Measurements from ENCODE around the gene CD248.
"Not testable (repeated sequence)": the region's sequence is repeated elsewhere in the genome, so short reads cannot be mapped to it uniquely, and the experiment has no call there.

CD248 gene

DNA sequence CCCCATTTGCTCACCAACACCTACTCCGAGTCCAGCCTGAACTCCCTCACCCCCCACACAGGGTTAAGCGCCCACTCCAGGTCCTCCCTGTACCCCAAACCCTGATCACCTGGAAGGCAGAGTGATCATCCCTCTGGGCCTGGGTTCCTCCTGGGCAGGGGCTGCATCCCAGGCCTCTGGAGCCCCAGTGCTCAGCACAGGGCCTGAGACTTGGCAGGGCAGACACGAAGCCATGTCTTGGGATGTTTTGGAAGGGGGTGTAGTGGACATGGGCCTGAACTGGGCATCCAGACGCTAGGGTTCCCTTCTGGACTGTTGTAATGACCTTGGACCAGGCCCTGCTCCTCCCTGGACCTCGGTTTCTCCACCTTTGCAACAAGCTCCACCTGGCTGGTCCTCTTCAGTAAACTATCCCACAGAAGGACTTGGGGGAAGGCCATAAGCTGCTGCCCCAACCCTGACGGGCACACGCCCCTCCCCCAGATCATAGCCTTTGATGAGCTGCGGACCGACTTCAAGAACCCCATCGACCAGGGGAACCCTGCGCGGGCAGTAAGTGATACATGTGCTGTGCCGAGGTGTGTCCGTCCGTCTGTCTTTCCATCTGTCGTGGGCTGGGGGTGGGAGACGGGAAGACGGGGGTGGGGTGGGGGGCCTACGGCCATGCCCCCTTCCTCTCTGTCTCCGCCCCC is 34.9 kb downstream of the CD248 start:
- no peaks in the 10 kb centered on the region for H3K9me3 ChIP-seq (ENCODE audit: control insufficient read depth, low read length)
- DNase-seq (ENCODE audit: low read depth): no peak
- peaks cover 24% of the 10 kb centered on the region for H3K36me3 ChIP-seq (ENCODE audit: control insufficient read depth, insufficient read depth, low read length, severe bottlenecking)
- peaks cover 8% of the 10 kb centered on the region for H3K4me1 ChIP-seq (ENCODE audit: control insufficient read depth, insufficient read depth, low read length)
- no peak overlapping the region for H3K4me3 ChIP-seq (ENCODE audit: low read length)
- H3K9ac ChIP-seq (ENCODE audit: low read length): no peak overlapping the region
- no peaks in the 10 kb centered on the region for H3K27me3 ChIP-seq (replicated peaks; ENCODE audit: control insufficient read depth, insufficient read depth, low read length)

DNA sequence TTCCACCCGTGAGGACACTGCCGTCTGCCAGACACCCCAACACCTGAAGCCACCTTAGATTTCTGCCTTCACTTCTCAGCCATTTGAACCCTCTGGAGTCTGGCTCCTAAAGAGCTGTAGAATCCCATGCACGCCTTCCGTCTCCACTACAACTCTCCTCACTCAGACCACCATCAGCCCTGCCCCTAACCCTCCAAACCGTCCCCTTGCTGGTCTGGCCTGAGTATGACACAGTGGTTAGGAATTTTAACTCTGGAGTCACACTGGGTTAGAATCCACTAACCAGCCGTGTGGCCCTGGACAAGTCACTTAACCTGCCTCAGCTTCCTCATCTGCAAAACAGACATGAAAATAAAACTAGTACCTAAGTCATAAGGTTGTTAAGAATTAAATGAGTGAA is 35.8 kb downstream of the CD248 start:
- no peaks in the 10 kb centered on the region for H3K9me3 ChIP-seq (ENCODE audit: control insufficient read depth, low read length)
- H3K36me3 ChIP-seq (ENCODE audit: control insufficient read depth, insufficient read depth, low read length, severe bottlenecking): peaks cover 24% of the 10 kb centered on the region
- H3K9ac ChIP-seq (ENCODE audit: low read length): no peak overlapping the region
- no peaks in the 10 kb centered on the region for H3K27me3 ChIP-seq (replicated peaks; ENCODE audit: control insufficient read depth, insufficient read depth, low read length)
- DNase-seq (ENCODE audit: low read depth): no peak
- H3K4me1 ChIP-seq (ENCODE audit: control insufficient read depth, insufficient read depth, low read length): peaks cover 7% of the 10 kb centered on the region
- no peak overlapping the region for H3K4me3 ChIP-seq (ENCODE audit: low read length)

DNA sequence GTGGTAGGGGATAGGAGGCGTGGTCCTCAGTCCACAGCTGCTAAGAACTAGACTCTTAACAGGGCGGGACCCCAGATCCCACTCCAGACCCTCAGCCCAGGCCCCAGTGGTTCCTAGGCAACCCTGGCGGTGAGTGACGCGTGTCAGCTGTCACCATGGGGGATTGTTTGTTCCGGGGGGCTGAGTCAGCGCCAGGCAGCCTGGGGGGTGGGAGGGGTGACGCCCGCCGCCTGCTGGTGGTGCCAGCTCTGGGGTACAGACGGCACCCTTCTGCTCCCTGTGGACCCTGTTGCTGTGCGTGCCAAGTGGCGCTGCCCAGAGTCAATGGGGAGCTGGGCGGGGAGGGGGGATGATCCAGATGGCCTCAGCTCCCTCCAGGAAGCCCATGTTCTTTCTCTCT is 36.4 kb downstream of the CD248 start:
- Histone ChIP-seq H3K9me3 (ENCODE audit: control insufficient read depth, low read length) (no peaks in the 10 kb centered on the region), H3K4me1 (ENCODE audit: control insufficient read depth, insufficient read depth, low read length) (peaks cover 4% of the 10 kb centered on the region), H3K9ac (ENCODE audit: low read length) (no peak overlapping the region), H3K27me3 (replicated peaks; ENCODE audit: control insufficient read depth, insufficient read depth, low read length) (no peaks in the 10 kb centered on the region), H3K36me3 (ENCODE audit: control insufficient read depth, insufficient read depth, low read length, severe bottlenecking) (peaks cover 25% of the 10 kb centered on the region), H3K4me3 (ENCODE audit: low read length) (no peak overlapping the region)
- no peak for DNase-seq (ENCODE audit: low read depth)

DNA sequence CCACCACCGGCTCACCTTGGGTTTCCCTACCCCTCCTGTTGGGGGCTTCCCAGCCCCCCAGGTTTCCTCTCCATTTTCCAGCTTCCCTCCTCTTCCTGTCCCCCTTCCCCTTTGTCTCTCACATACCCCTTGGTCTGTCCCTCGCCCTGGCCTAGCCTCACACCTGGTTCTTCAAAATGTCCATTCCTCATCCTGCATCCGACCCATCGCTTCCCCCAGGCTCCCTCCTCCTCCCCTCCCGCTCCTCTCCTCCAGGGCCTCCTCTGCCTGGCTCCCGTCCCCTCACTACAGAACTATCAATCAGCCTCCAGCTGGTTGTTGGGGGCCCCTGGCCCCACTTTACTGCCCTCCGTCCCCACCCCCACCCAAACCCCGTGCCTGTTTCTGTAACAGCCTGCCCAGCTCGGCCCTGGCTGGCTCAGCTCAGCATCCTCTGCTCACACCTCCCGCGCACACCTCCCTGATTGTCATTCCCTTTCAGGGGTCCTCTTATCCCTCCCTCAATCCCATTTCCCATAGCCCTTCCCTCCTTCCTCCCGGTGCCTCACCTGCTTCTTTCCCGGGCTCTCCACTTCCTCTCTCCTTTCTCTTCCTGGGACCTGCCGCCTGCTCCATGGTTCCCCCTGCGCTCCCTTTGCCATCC is 37.6 kb downstream of the CD248 start:
- H3K4me3 ChIP-seq (ENCODE audit: low read length): no peak overlapping the region
- H3K27me3 ChIP-seq (replicated peaks; ENCODE audit: control insufficient read depth, insufficient read depth, low read length): no peaks in the 10 kb centered on the region
- no peaks in the 10 kb centered on the region for H3K9me3 ChIP-seq (ENCODE audit: control insufficient read depth, low read length)
- H3K9ac ChIP-seq (ENCODE audit: low read length): no peak overlapping the region
- peaks cover 23% of the 10 kb centered on the region for H3K36me3 ChIP-seq (ENCODE audit: control insufficient read depth, insufficient read depth, low read length, severe bottlenecking)
- no peak for DNase-seq (ENCODE audit: low read depth)
- peaks cover 4% of the 10 kb centered on the region for H3K4me1 ChIP-seq (ENCODE audit: control insufficient read depth, insufficient read depth, low read length)

DNA sequence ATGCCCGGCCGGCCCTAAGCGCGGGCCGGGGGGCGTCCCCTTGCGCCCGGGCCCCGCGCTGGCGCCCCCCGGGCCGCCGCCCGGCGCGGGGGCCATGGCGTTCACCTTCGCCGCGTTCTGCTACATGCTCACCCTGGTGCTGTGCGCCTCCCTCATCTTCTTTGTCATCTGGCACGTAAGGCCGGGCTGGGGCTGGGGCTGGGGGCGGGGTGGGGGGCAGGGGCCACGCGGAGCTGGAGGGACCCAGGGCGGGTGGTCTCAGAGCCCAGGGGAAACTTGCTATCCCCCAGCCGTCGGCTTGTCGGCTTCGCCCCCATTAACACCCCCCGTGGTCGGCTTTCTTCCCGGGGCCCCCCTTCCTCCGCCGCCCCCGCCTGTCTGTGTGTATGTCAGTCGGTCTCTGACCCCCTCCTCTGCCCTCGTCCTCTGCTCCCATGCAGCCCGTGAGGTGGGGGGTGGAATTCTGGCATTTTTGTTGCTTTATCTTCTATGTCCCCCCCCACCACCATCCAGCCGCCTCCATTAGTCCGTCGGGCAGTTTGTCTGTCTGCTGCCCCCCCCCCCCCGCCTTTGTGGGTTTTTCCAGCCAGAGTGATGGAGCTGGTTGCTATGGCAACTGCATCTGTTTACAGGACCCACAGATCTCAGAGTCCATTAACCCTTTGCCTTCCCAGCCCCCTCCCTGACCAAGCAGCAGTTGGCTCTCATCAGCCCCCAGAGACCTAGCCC is 38.3 kb downstream of the CD248 start:
- H3K36me3 ChIP-seq (ENCODE audit: control insufficient read depth, insufficient read depth, low read length, severe bottlenecking): peaks cover 28% of the 10 kb centered on the region

DNA sequence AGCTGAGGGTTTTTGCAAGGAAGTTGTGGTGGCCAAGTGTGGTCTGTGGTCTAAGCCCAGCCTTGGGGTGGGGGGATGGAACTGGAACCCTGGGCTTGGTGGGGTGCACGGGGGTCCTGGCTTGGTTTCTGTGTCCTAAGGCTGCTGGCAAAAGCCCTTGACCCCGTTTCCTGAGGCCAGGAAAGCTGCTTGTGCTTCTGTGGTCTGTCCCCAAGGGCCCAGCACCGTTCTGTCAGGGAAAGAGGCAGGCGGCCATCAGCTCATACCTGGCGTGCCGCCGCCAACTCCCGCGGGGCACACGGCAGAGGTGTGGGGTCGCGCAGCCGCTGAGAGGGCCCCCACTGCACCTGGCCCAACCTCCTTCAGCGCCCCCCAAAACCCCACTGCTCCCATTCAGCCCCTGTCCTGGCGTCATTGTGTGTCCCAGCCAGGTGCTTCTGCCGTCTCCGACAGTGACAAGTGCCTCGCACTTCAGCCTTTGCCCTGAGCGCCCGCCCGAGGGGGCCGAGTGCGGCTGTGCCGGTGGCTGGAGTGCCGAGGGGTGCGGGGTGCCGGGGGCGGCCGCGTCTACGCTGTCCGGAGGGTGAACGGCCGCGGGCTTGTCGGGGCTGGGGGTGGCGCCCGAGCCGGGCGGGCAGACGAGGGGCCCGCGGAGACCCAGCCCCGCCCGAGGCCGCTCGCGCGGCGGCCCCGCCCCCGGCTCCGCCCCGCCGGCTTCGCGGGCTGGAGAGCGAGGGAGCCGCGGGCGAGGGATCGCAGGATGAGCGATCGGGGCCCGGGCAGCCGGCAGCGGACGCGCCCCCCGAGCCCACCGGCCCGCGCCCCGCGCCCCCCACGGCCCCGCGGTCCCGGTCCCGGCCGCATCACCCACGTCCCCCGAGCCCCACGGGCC is 39.1 kb downstream of the CD248 start, which contains the start of gene CNIH2:
Gene CNIH2, plus strand, starts transcription at position 705 of the 892 bp plus-strand sequence. CDS start 282 bp downstream, outside the sequence.
- DNase-seq (ENCODE audit: low read depth): peak; percentile 68
- Histone ChIP-seq H3K4me3 (ENCODE audit: low read length) (peak within 1 kb of the TSS; percentile 47), H3K9me3 (ENCODE audit: control insufficient read depth, low read length) (no peaks in the 10 kb centered on the region), H3K36me3 (ENCODE audit: control insufficient read depth, insufficient read depth, low read length, severe bottlenecking) (peaks cover 36% of the 10 kb centered on the region), H3K9ac (ENCODE audit: low read length) (no peak within 1 kb of the TSS), H3K4me1 (ENCODE audit: control insufficient read depth, insufficient read depth, low read length) (peaks cover 4% of the 10 kb centered on the region), H3K27me3 (replicated peaks; ENCODE audit: control insufficient read depth, insufficient read depth, low read length) (no peaks in the 10 kb centered on the region)

More for the DNA sequence above, 38.3 kb downstream of the CD248 start:
- Histone ChIP-seq H3K4me3 (ENCODE audit: low read length) (no peak overlapping the region), H3K9me3 (ENCODE audit: control insufficient read depth, low read length) (no peaks in the 10 kb centered on the region), H3K4me1 (ENCODE audit: control insufficient read depth, insufficient read depth, low read length) (peaks cover 4% of the 10 kb centered on the region), H3K27me3 (replicated peaks; ENCODE audit: control insufficient read depth, insufficient read depth, low read length) (no peaks in the 10 kb centered on the region), H3K9ac (ENCODE audit: low read length) (no peak overlapping the region)
- DNase-seq (ENCODE audit: low read depth): peak; percentile 27

DNA sequence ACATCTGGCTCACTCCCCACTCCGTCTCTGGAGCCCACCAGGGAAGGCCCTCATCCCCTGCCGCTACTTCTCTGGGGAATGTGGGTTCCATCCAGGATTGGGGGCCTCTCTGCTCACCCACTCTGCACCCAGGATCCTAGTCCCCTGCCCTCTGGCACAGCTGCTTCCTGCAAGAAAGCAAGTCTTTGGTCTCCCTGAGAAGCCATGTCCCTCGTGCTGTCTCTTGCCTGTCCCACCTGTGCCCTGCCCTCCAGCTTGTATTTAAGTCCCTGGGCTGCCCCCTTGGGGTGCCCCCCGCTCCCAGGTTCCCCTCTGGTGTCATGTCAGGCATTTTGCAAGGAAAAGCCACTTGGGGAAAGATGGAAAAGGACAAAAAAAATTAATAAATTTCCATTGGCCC is 39.8 kb downstream of the CD248 start:
- H3K9ac ChIP-seq (ENCODE audit: low read length); H3K9me3 ChIP-seq (ENCODE audit: control insufficient read depth, low read length); DNase-seq (ENCODE audit: low read depth); H3K4me3 ChIP-seq (ENCODE audit: low read length); H3K27me3 ChIP-seq (replicated peaks; ENCODE audit: control insufficient read depth, insufficient read depth, low read length); H3K4me1 ChIP-seq (ENCODE audit: control insufficient read depth, insufficient read depth, low read length): not testable (repeated sequence)
- H3K36me3 ChIP-seq (ENCODE audit: control insufficient read depth, insufficient read depth, low read length, severe bottlenecking): peaks cover 43% of the 10 kb centered on the region

DNA sequence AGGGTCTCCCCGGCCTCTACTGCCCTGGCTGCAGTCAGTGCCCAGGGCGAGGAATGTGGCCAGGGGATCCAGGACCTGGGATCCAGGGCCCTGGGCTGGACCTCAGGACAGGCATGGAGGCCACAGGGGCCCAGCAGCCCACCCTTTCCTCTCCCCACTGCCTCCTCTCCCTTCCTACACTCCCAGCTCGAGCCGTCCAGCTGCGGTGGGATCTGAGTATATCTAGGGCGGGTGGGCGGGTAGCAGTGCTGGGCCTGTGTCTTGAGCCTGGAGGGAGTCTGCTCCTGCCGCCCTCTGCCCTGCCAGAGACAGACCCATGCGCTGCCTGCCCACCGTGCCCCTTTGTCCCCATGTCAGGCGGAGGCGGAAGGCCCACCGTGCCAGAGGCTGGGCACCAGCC is 40.2 kb downstream of the CD248 start:
- not testable (repeated sequence) for H3K4me1 ChIP-seq (ENCODE audit: control insufficient read depth, insufficient read depth, low read length); H3K4me3 ChIP-seq (ENCODE audit: low read length); H3K9ac ChIP-seq (ENCODE audit: low read length); H3K27me3 ChIP-seq (replicated peaks; ENCODE audit: control insufficient read depth, insufficient read depth, low read length); H3K9me3 ChIP-seq (ENCODE audit: control insufficient read depth, low read length); DNase-seq (ENCODE audit: low read depth)
- peaks cover 47% of the 10 kb centered on the region for H3K36me3 ChIP-seq (ENCODE audit: control insufficient read depth, insufficient read depth, low read length, severe bottlenecking)

DNA sequence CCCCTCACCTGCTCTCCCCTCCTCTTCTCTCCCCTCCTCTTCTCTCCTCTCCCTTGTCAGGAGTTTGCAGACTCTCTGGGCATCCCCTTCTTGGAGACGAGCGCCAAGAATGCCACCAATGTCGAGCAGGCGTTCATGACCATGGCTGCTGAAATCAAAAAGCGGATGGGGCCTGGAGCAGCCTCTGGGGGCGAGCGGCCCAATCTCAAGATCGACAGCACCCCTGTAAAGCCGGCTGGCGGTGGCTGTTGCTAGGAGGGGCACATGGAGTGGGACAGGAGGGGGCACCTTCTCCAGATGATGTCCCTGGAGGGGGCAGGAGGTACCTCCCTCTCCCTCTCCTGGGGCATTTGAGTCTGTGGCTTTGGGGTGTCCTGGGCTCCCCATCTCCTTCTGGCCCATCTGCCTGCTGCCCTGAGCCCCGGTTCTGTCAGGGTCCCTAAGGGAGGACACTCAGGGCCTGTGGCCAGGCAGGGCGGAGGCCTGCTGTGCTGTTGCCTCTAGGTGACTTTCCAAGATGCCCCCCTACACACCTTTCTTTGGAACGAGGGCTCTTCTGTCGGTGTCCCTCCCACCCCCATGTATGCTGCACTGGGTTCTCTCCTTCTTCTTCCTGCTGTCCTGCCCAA is 40.7 kb downstream of the CD248 start:
- H3K4me3 ChIP-seq (ENCODE audit: low read length): no peak overlapping the region
- DNase-seq (ENCODE audit: low read depth): no peak
- H3K9ac ChIP-seq (ENCODE audit: low read length): no peak overlapping the region
- peaks cover 48% of the 10 kb centered on the region for H3K36me3 ChIP-seq (ENCODE audit: control insufficient read depth, insufficient read depth, low read length, severe bottlenecking)
- peaks cover 4% of the 10 kb centered on the region for H3K4me1 ChIP-seq (ENCODE audit: control insufficient read depth, insufficient read depth, low read length)
- no peaks in the 10 kb centered on the region for H3K9me3 ChIP-seq (ENCODE audit: control insufficient read depth, low read length)
- no peaks in the 10 kb centered on the region for H3K27me3 ChIP-seq (replicated peaks; ENCODE audit: control insufficient read depth, insufficient read depth, low read length)

DNA sequence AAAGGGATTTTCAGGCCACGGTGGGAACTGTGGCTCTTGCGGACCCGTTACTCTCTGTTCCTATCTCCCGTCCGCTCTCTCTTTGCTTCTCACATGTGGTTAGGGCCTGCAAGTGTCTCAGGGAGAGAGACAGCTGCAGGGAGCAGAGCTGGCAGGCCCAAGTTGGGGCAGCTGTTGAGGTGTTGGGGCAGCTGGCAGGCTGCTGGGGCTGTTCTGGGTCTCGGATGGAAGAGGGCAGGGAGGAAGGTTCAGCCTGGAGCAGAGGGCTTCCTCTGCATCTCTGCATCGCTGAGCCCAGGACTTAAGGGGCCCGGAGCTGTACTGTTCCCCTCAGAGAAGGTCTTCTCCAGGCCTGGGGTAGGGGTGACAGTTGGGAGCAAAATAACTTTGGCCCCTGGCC is 41.4 kb downstream of the CD248 start:
- Histone ChIP-seq H3K4me1 (ENCODE audit: control insufficient read depth, insufficient read depth, low read length) (peaks cover 4% of the 10 kb centered on the region), H3K9me3 (ENCODE audit: control insufficient read depth, low read length) (no peaks in the 10 kb centered on the region), H3K4me3 (ENCODE audit: low read length) (no peak overlapping the region), H3K9ac (ENCODE audit: low read length) (no peak overlapping the region), H3K36me3 (ENCODE audit: control insufficient read depth, insufficient read depth, low read length, severe bottlenecking) (peaks cover 48% of the 10 kb centered on the region), H3K27me3 (replicated peaks; ENCODE audit: control insufficient read depth, insufficient read depth, low read length) (no peaks in the 10 kb centered on the region)
- DNase-seq (ENCODE audit: low read depth): no peak

All from adipocyte (in vitro differentiated cells).